OCI-LY1 (cell line): ENCODE results near the gene NOXRED1.

Experiments used
- CTCF ChIP-seq: fragments of 200-600 bp; sonication (generic), shearing (Covaris generic); IDR thresholded peaks from 2 replicates; pipeline ENCODE4 v1.5.1; 2017; ENCODE audit warnings: mild to moderate bottlenecking, antibody characterized with exemption, low read length, moderate library complexity, mixed read lengths
- EZH2 ChIP-seq: fragments of 200-600 bp; sonication (generic), shearing (Covaris generic); IDR thresholded peaks from 2 replicates; pipeline ENCODE4 v1.8.0; 2017; ENCODE audit warnings: borderline replicate concordance, mixed run types, mild to moderate bottlenecking, antibody characterized with exemption, low read length, moderate library complexity, mixed read lengths

- TF ChIP-seq CTCF (no peak), EZH2 (no peak)
Measured at GRCh38 chr14:77344377-77344996, 78.8 kb downstream of the NOXRED1 start.
